Loucy (cell line): ENCODE measurements around the gene G2E3.

Experiments used
- EZH2phosphoT487 ChIP-seq: fragments of 200-600 bp; IDR thresholded peaks from 2 replicates; pipeline ENCODE4 v1.6.1; 2018; ENCODE audit warnings: antibody characterized with exemption, mild to moderate bottlenecking, moderate library complexity, borderline replicate concordance
- TF ChIP-seq, protein P1 (sequence below): fragments of 200-600 bp; sonication (generic); conservative IDR thresholded peaks from 2 replicates; pipeline ENCODE4 v1.5.1; 2014; ENCODE audit warnings: mild to moderate bottlenecking, antibody characterized with exemption, low read length

DNA sequence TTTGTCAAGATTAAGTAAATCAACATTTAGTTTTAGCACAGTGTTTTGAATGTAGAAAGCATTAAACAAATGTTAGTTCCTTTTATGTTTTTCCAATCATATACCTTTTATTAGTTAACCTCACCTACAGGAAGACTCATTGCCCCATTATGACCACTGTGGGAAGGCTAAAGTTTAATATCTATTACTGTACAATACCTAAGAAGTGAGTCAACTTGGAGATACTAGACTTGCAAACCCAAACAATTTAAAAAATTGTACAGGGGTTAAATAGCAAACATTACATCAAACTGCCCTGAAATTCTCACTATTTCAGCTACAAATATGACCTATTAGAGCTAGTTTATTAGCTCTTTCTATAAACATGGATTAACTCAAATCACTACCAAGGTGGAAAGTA lies 8.6 kb upstream of the G2E3 start:
- TF ChIP-seq, protein P1, sequence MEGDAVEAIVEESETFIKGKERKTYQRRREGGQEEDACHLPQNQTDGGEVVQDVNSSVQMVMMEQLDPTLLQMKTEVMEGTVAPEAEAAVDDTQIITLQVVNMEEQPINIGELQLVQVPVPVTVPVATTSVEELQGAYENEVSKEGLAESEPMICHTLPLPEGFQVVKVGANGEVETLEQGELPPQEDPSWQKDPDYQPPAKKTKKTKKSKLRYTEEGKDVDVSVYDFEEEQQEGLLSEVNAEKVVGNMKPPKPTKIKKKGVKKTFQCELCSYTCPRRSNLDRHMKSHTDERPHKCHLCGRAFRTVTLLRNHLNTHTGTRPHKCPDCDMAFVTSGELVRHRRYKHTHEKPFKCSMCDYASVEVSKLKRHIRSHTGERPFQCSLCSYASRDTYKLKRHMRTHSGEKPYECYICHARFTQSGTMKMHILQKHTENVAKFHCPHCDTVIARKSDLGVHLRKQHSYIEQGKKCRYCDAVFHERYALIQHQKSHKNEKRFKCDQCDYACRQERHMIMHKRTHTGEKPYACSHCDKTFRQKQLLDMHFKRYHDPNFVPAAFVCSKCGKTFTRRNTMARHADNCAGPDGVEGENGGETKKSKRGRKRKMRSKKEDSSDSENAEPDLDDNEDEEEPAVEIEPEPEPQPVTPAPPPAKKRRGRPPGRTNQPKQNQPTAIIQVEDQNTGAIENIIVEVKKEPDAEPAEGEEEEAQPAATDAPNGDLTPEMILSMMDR = no peak
- no peak for TF ChIP-seq EZH2phosphoT487
